GM18508 (cell line): ENCODE measurements around the gene DCXR.

Experiments used
- ATAC-seq: cut with Tn5 transposase; IDR thresholded peaks from one replicate; pipeline ENCODE4 v1.9.1; 2021; ENCODE audit warnings: moderate number of reproducible peaks; ENCODE audit not compliant: insufficient read depth, unreplicated experiment

The DCXR gene

GRCh38 chr17:82015311-82015971 lies 22.1 kb downstream of the DCXR start:
- no peak for ATAC-seq

GRCh38 chr17:82014971-82015310 lies 22.6 kb downstream of the DCXR start:
- no peak for ATAC-seq

- no peak for ATAC-seq
These were observed 23.1 kb downstream of the DCXR start for GRCh38 chr17:82014432-82014831.

- no peak for ATAC-seq
These were observed 23.6 kb downstream of the DCXR start for GRCh38 chr17:82013772-82014321.

GRCh38 chr17:82013341-82013740 lies 24.2 kb downstream of the DCXR start:
- no peak for ATAC-seq

- no peak for ATAC-seq
These were observed 24.7 kb downstream of the DCXR start for GRCh38 chr17:82012640-82013295.

GRCh38 chr17:82012261-82012639 lies 25.2 kb downstream of the DCXR start:
- ATAC-seq, result no peak

GRCh38 chr17:82011617-82012187 lies 25.8 kb downstream of the DCXR start:
- no peak for ATAC-seq

- no peak for ATAC-seq
These were observed 26.6 kb downstream of the DCXR start for GRCh38 chr17:82010575-82011525.

GRCh38 chr17:82009413-82009812 lies 28.1 kb downstream of the DCXR start:
- ATAC-seq, result no peak

- no peak for ATAC-seq
These were observed 28.5 kb downstream of the DCXR start for GRCh38 chr17:82008941-82009405.

GRCh38 chr17:82008258-82008940 lies 29.1 kb downstream of the DCXR start:
- no peak for ATAC-seq

- no peak for ATAC-seq
These were observed 29.8 kb downstream of the DCXR start for GRCh38 chr17:82007495-82008257.

GRCh38 chr17:82007228-82007494 lies 30.3 kb downstream of the DCXR start:
- no peak for ATAC-seq

- no peak for ATAC-seq
These were observed 30.8 kb downstream of the DCXR start for GRCh38 chr17:82006468-82007227.

GRCh38 chr17:82005701-82006348 lies 31.7 kb downstream of the DCXR start:
- ATAC-seq, result no peak

- ATAC-seq, result no peak
These were observed 32.7 kb downstream of the DCXR start for GRCh38 chr17:82004517-82005455.
